ENCODE data around the gene GADL1. TPM values are rescaled to one million over a fixed set of nuclear protein-coding genes. Genes with fewer than 3 reads are reported as not detected.

Gene GADL1
- polyA plus RNA-seq, 3 donors: not detected

- Histone ChIP-seq H3K4me1 (ENCODE audit: control insufficient read depth in 1 of 2, insufficient read depth in 2 of 2, low read length in 2 of 2) (peaks cover 4 to 8% of the 10 kb centered on the region in 2 donors), H3K36me3 (replicated peaks in 1 of 2; ENCODE audit: control insufficient read depth in 1 of 2, insufficient read depth in 2 of 2, low read length in 2 of 2) (no peaks in the 10 kb centered on the region), H3K9me3 (replicated peaks in 1 of 2; ENCODE audit: control insufficient read depth in 1 of 2, insufficient read depth in 1 of 2, low read length in 2 of 2) (no peaks in the 10 kb centered on the region), H3K27me3 (ENCODE audit: control insufficient read depth in 2 of 2, insufficient read depth in 2 of 2, low read length in 2 of 2) (peaks cover 33 to 40% of the 10 kb centered on the region in 2 donors), H3K79me2 (ENCODE audit: insufficient read depth, low read length) (no peaks in the 10 kb centered on the region), H3K9ac (ENCODE audit: insufficient read depth, low read length, poor library complexity, severe bottlenecking) (no peak overlapping the region), H3K27ac (ENCODE audit: low read depth in 1 of 2, low read length in 2 of 2) (no peak overlapping the region), H3K4me2 (replicated peaks; ENCODE audit: extremely low read depth, low read length, poor library complexity, severe bottlenecking) (peak overlapping the region; percentile 77), H2AFZ (ENCODE audit: insufficient read depth, low read depth, low read length, poor library complexity, severe bottlenecking) (peak overlapping the region; percentile 74), H4K20me1 (ENCODE audit: insufficient read depth, low read length) (no peaks in the 10 kb centered on the region), H3K4me3 (replicated peaks in 1 of 3; ENCODE audit: low read depth in 2 of 3, low read length in 3 of 3) (peak overlapping the region in 1 of 3 experiments; percentile 71)
- TF ChIP-seq CTCF (IDR thresholded peaks at IDR 0.05): no peak
- 78% methylated on average over 3 of the region's 8 CpGs for WGBS (ENCODE audit: insufficient coverage)
- H3K27ac Mint-ChIP-seq: no peak overlapping the region
- peaks cover 30 to 39% (median 30%) of the 10 kb centered on the region in 3 donors for H3K27me3 Mint-ChIP-seq (ENCODE audit: low read depth in 3 of 3)
- peaks cover 0 to 5% (median 2%) of the 10 kb centered on the region in 7 donors for H3K9me3 Mint-ChIP-seq
- no peak for DNase-seq
- H3K4me3 Mint-ChIP-seq: peak overlapping the region in 1 of 2 donors; percentile 89
- no peaks in the 10 kb centered on the region for H3K36me3 Mint-ChIP-seq
- peaks cover 8% of the 10 kb centered on the region for H3K4me1 Mint-ChIP-seq
- intact Hi-C loops (cut with micrococcal nuclease): no loop called here
Measured at GRCh38 chr3:30893678-30894325, 659 bp downstream of the GADL1 start.

GRCh38 chr3:30890907-30891306 lies 3.6 kb downstream of the GADL1 start:
- Histone ChIP-seq H4K20me1 (ENCODE audit: insufficient read depth, low read length) (no peaks in the 10 kb centered on the region), H3K79me2 (ENCODE audit: insufficient read depth, low read length) (no peaks in the 10 kb centered on the region), H3K27ac (ENCODE audit: low read depth in 1 of 2, low read length in 2 of 2) (no peak overlapping the region), H2AFZ (ENCODE audit: insufficient read depth, low read depth, low read length, poor library complexity, severe bottlenecking) (no peak overlapping the region), H3K4me2 (replicated peaks; ENCODE audit: extremely low read depth, low read length, poor library complexity, severe bottlenecking) (no peak overlapping the region), H3K4me3 (replicated peaks in 1 of 3; ENCODE audit: low read depth in 2 of 3, low read length in 3 of 3) (no peak overlapping the region), H3K9me3 (replicated peaks in 1 of 2; ENCODE audit: control insufficient read depth in 1 of 2, insufficient read depth in 1 of 2, low read length in 2 of 2) (no peaks in the 10 kb centered on the region), H3K36me3 (replicated peaks in 1 of 2; ENCODE audit: control insufficient read depth in 1 of 2, insufficient read depth in 2 of 2, low read length in 2 of 2) (no peaks in the 10 kb centered on the region), H3K27me3 (ENCODE audit: control insufficient read depth in 2 of 2, insufficient read depth in 2 of 2, low read length in 2 of 2) (peaks cover 30 to 37% of the 10 kb centered on the region in 2 donors), H3K4me1 (ENCODE audit: control insufficient read depth in 1 of 2, insufficient read depth in 2 of 2, low read length in 2 of 2) (peaks cover 4 to 8% of the 10 kb centered on the region in 2 donors), H3K9ac (ENCODE audit: insufficient read depth, low read length, poor library complexity, severe bottlenecking) (no peak overlapping the region)
- Mint-ChIP-seq H3K36me3 (no peaks in the 10 kb centered on the region), H3K27me3 (ENCODE audit: low read depth in 3 of 3) (peaks cover 29 to 39% (median 30%) of the 10 kb centered on the region in 3 donors), H3K9me3 (peaks cover 2 to 17% (median 5%) of the 10 kb centered on the region in 7 donors), H3K4me3 (no peak overlapping the region), H3K4me1 (peaks cover 8% of the 10 kb centered on the region), H3K27ac (no peak overlapping the region)
- intact Hi-C loops (cut with micrococcal nuclease): no loop called here
- no peak for DNase-seq
- TF ChIP-seq CTCF (IDR thresholded peaks at IDR 0.05): no peak
- 0% methylated on average over 1 of the region's 1 CpG for WGBS (ENCODE audit: insufficient coverage)

Measured in CD14-positive monocyte (primary cell).